ENCODE data around the gene TPK1.

DNA sequence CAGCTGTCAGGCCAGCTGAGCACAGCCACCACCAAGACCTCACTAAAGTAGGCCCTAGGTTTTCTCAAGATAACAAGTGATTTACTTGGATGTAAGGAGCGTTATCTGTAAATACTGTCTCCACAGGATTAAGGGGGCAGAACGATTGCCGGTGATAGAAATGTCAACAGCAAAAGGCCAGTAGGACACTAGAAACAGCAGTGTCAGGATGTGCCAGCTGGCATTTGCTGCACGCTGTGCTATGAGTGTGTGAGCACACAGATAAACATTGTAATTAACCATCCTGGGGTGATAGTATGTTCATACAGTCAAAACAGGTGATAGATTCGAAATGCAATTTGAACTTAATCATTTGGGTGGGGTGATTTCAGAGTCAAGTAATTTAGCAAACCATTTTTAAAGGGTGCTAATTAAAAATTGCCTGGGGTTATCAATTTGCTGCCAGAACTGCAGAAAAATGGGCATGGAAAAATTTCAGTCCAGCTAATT lies 396.1 kb downstream of the TPK1 start:
- TF ChIP-seq POLR2A (IDR thresholded peaks at IDR 0.05) (no peak), POLR2AphosphoS5 (IDR thresholded peaks at IDR 0.05) (no peak)
- TF ChIP-seq, protein P1, sequence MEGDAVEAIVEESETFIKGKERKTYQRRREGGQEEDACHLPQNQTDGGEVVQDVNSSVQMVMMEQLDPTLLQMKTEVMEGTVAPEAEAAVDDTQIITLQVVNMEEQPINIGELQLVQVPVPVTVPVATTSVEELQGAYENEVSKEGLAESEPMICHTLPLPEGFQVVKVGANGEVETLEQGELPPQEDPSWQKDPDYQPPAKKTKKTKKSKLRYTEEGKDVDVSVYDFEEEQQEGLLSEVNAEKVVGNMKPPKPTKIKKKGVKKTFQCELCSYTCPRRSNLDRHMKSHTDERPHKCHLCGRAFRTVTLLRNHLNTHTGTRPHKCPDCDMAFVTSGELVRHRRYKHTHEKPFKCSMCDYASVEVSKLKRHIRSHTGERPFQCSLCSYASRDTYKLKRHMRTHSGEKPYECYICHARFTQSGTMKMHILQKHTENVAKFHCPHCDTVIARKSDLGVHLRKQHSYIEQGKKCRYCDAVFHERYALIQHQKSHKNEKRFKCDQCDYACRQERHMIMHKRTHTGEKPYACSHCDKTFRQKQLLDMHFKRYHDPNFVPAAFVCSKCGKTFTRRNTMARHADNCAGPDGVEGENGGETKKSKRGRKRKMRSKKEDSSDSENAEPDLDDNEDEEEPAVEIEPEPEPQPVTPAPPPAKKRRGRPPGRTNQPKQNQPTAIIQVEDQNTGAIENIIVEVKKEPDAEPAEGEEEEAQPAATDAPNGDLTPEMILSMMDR (IDR thresholded peaks at IDR 0.05) = no peak

Data from gastroesophageal sphincter (tissue), 3 donors.